ENCODE measurements around the gene DRD2. TPM values are rescaled to one million over a fixed set of nuclear protein-coding genes. Genes with fewer than 3 reads are reported as not detected.

Gene DRD2
- total and polyA plus RNA-seq, 10 donors: not detected

GRCh38 chr11:113395782-113396336 lies 79.3 kb downstream of the DRD2 start:
- H3K36me3 ChIP-seq: no peaks in the 10 kb centered on the region
- peak; percentile 58 for DNase-seq
- no peak overlapping the region for H3K27ac ChIP-seq
- H3K9me3 ChIP-seq: no peaks in the 10 kb centered on the region
- peaks cover 0 to 13% (median 0%) of the 10 kb centered on the region in 6 donors for H3K4me1 ChIP-seq
- peaks cover 0 to 6% (median 0%) of the 10 kb centered on the region in 7 donors for H3K27me3 ChIP-seq (replicated peaks in 1 of 7)
- 91 to 97% (median 92%) methylated on average over 8 to 9 of the region's 9 CpGs for WGBS, 5 donors
- intact Hi-C loops (cut with DNase I; ENCODE audit: low total_unique reads): no loop called here
- no peak overlapping the region for H3K4me3 ChIP-seq
- TF ChIP-seq POLR2A (IDR thresholded peaks at IDR 0.05): no peak
- no peak for TF ChIP-seq CTCF (IDR thresholded peaks at IDR 0.05 in 8 of 11, conservative IDR thresholded peaks at IDR 0.05 in 3 of 11)
- TF ChIP-seq POLR2AphosphoS5 (IDR thresholded peaks at IDR 0.05): no peak

DNA sequence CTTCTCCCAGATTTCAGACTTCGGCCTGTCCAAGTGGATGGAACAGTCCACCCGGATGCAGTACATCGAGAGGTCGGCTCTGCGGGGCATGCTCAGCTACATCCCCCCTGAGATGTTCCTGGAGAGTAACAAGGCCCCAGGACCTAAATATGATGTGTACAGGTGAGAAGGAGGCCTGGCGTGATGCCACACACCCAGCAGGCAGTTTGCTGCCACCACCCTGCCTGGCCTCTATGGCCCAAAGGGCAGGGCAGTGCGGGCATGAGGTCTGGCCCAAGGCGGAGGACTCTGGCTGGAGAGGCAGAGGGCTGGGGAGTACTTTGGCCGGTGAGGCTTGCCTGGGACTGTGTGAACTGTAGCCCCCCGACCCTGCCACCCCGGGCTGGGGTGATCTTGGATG lies 80.3 kb downstream of the DRD2 start:
- DNase-seq: peak; percentile 62
- TF ChIP-seq CTCF (IDR thresholded peaks at IDR 0.05 in 8 of 11, conservative IDR thresholded peaks at IDR 0.05 in 3 of 11) (no peak), POLR2A (IDR thresholded peaks at IDR 0.05) (no peak), POLR2AphosphoS5 (IDR thresholded peaks at IDR 0.05) (no peak)
- 88 to 96% (median 91%) methylated on average over 9 to 11 of the region's 11 CpGs for WGBS, 5 donors
- no peak overlapping the region for H3K27ac ChIP-seq
- peaks cover 0 to 13% (median 0%) of the 10 kb centered on the region in 6 donors for H3K4me1 ChIP-seq
- intact Hi-C loops (cut with DNase I; ENCODE audit: low total_unique reads): no loop called here
- no peaks in the 10 kb centered on the region for H3K9me3 ChIP-seq
- H3K36me3 ChIP-seq: no peaks in the 10 kb centered on the region
- H3K4me3 ChIP-seq: no peak overlapping the region
- H3K27me3 ChIP-seq (replicated peaks in 1 of 7): peaks cover 0 to 6% (median 0%) of the 10 kb centered on the region in 7 donors

DNA sequence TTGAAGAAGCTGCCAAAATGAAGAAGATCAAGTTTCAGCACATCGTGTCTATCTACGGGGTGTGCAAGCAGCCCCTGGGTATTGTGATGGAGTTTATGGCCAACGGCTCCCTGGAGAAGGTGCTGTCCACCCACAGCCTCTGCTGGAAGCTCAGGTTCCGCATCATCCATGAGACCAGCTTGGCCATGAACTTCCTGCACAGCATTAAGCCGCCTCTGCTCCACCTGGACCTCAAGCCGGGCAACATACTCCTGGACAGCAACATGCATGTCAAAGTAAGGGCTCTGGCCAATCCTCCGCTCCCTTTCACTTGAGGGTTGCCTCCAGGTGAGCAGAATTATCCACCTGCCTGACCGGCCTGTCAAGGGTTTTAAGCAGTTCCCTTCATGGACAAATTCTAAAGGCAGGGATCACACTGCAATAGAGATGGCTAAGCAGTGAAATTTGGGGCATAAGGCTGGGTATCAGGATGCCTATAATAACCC lies 81.7 kb downstream of the DRD2 start:
- Histone ChIP-seq H3K9me3 (no peaks in the 10 kb centered on the region), H3K27me3 (replicated peaks in 1 of 7) (peaks cover 0 to 16% (median 3%) of the 10 kb centered on the region in 7 donors), H3K4me3 (no peak overlapping the region), H3K27ac (no peak overlapping the region), H3K4me1 (peaks cover 0 to 10% (median 0%) of the 10 kb centered on the region in 6 donors), H3K36me3 (no peaks in the 10 kb centered on the region)
- intact Hi-C loops (cut with DNase I; ENCODE audit: low total_unique reads): no loop called here
- peak; percentile 36 for DNase-seq
- TF ChIP-seq POLR2A (IDR thresholded peaks at IDR 0.05): no peak
- TF ChIP-seq POLR2AphosphoS5 (IDR thresholded peaks at IDR 0.05): no peak
- no peak for TF ChIP-seq CTCF (IDR thresholded peaks at IDR 0.05 in 8 of 11, conservative IDR thresholded peaks at IDR 0.05 in 3 of 11)
- 84 to 97% (median 89%) methylated on average over 7 to 8 of the region's 8 CpGs for WGBS, 5 donors

GRCh38 chr11:113392236-113392921 lies 82.8 kb downstream of the DRD2 start:
- TF ChIP-seq CTCF (IDR thresholded peaks at IDR 0.05 in 8 of 11, conservative IDR thresholded peaks at IDR 0.05 in 3 of 11) (no peak), POLR2AphosphoS5 (IDR thresholded peaks at IDR 0.05) (no peak), POLR2A (IDR thresholded peaks at IDR 0.05) (no peak)
- intact Hi-C loops (cut with DNase I; ENCODE audit: low total_unique reads): no loop called here
- 78 to 93% (median 82%) methylated on average over 3 of the region's 3 CpGs for WGBS, 5 donors
- H3K4me3 ChIP-seq: no peak overlapping the region
- no peaks in the 10 kb centered on the region for H3K9me3 ChIP-seq
- peaks cover 0 to 28% (median 15%) of the 10 kb centered on the region in 7 donors for H3K27me3 ChIP-seq (replicated peaks in 1 of 7)
- no peak for DNase-seq
- H3K36me3 ChIP-seq: no peaks in the 10 kb centered on the region
- peaks cover 0 to 6% (median 0%) of the 10 kb centered on the region in 6 donors for H3K4me1 ChIP-seq
- H3K27ac ChIP-seq: no peak overlapping the region

Data from spleen (tissue), 11 donors.